Breast epithelium (tissue), 4 donors: Measurements from ENCODE around the gene KRTAP13-2. TPM values are rescaled to one million over a fixed set of nuclear protein-coding genes. Genes with fewer than 3 reads are reported as not detected.
A peak's percentile ranks its signal among the peaks of the same experiment; 100 is the strongest.

Experiments used
- DNase-seq, 2 donors: peaks; one replicate each; pipeline ENCODE4 v3.0.0-alpha.2; 2019; ENCODE audit warnings: low spot score in 2 of 2
- H3K27ac ChIP-seq, 2 donors: fragments of 200-600 bp; sonication (generic) in 1 of 2; one replicate each; pipeline ENCODE4 v1.5.1; 2016 to 2019; ENCODE audit warnings: mild to moderate bottlenecking in 1 of 2
- H3K27me3 ChIP-seq, 2 donors: fragments of 200-600 bp; sonication (generic) in 1 of 2; one replicate each; pipeline versions ENCODE4 v1.5.1 to v1.6.0; 2017 to 2019; ENCODE audit warnings: control low read depth in 1 of 2, mild to moderate bottlenecking in 1 of 2
- H3K36me3 ChIP-seq: fragments of 200-600 bp; one replicate; pipeline ENCODE4 v1.5.1; 2019
- H3K4me1 ChIP-seq, 2 donors: fragments of 200-600 bp; sonication (generic); one replicate each; pipeline ENCODE4 v1.5.1; 2016 to 2019; ENCODE audit warnings: control low read depth in 1 of 2
- H3K4me3 ChIP-seq, 3 donors: fragments of 200-600 bp; sonication (generic); 1 replicate in 2 of 3; 2 replicates in 1 of 3; pipeline ENCODE4 v1.5.1; 2016 to 2019; ENCODE audit warnings: mild to moderate bottlenecking in 3 of 3, moderate library complexity in 2 of 3
- H3K9me3 ChIP-seq, 2 donors: fragments of 200-600 bp; sonication (generic) in 1 of 2; one replicate each; pipeline ENCODE4 v1.5.1; 2016 to 2019; ENCODE audit warnings: control low read depth in 1 of 2
- CTCF ChIP-seq, 3 donors: fragments of 450-650 bp; IDR thresholded peaks; one replicate each; pipeline ENCODE4 v1.5.1; 2016 to 2017; ENCODE audit warnings: antibody characterized with exemption in 3 of 3, mild to moderate bottlenecking in 3 of 3, moderate library complexity in 3 of 3
- POLR2A ChIP-seq: fragments of 450-650 bp; IDR thresholded peaks from one replicate; pipeline ENCODE4 v1.6.1; 2016; ENCODE audit warnings: antibody characterized with exemption, mild to moderate bottlenecking, moderate library complexity
- POLR2AphosphoS5 ChIP-seq, 3 donors: sonication (generic); formaldehyde crosslinking; IDR thresholded peaks; one replicate each; pipeline ENCODE4 v1.6.1; 2017; ENCODE audit warnings: antibody characterized with exemption in 3 of 3
- intact Hi-C: fragments of 100-400 bp; cut with DNase I; formaldehyde crosslinking; loops from one replicate; pipeline ENCODE4 v1.15.1; 2023; ENCODE audit warnings: low total_unique reads
- total RNA-seq, 3 donors: library from RNA; depleted of rRNA; stranded (reverse); fragments of >200 nt; gene quantifications; one replicate each; pipeline ENCODE4 v1.1.0, GENCODE V29; 2016

The KRTAP13-2 gene
- total RNA-seq, 3 donors from 2014 or later = not detected

- H3K4me1 ChIP-seq = no peaks in the 10 kb centered on the region
- H3K27ac ChIP-seq = no peak overlapping the region
- no peak for TF ChIP-seq CTCF (IDR thresholded peaks at IDR 0.05)
- TF ChIP-seq POLR2AphosphoS5 (IDR thresholded peaks at IDR 0.05) = no peak
- TF ChIP-seq POLR2A = no peak
- no peaks in the 10 kb centered on the region for H3K27me3 ChIP-seq
- H3K4me3 ChIP-seq = no peak overlapping the region
- H3K36me3 ChIP-seq = no peaks in the 10 kb centered on the region
- DNase-seq = no peak
- intact Hi-C loops = no loop called here
- H3K9me3 ChIP-seq = no peaks in the 10 kb centered on the region
Observed at GRCh38 chr21:30349572-30349971, 22.5 kb downstream of the KRTAP13-2 start.

GRCh38 chr21:30348506-30348905, 23.6 kb downstream of the KRTAP13-2 start, which contains the start of gene KRTAP23-1:
TSS of gene KRTAP23-1 (minus strand) at chr21:30348606. CDS start at chr21:30348606, 0 bp downstream.
- H3K4me1 ChIP-seq = no peaks in the 10 kb centered on the region
- no peak for TF ChIP-seq CTCF (IDR thresholded peaks at IDR 0.05)
- TF ChIP-seq POLR2AphosphoS5 (IDR thresholded peaks at IDR 0.05) = no peak
- TF ChIP-seq POLR2A = no peak
- DNase-seq = no peak
- intact Hi-C loops = no loop called here
- H3K27me3 ChIP-seq = no peaks in the 10 kb centered on the region
- H3K36me3 ChIP-seq = no peaks in the 10 kb centered on the region
- H3K9me3 ChIP-seq = no peaks in the 10 kb centered on the region
- no peak within 1 kb of the TSS for H3K4me3 ChIP-seq
- H3K27ac ChIP-seq = no peak within 1 kb of the TSS

- H3K4me3 ChIP-seq = no peak overlapping the region
- no peak overlapping the region for H3K27ac ChIP-seq
- no peaks in the 10 kb centered on the region for H3K27me3 ChIP-seq
- TF ChIP-seq POLR2AphosphoS5 (IDR thresholded peaks at IDR 0.05) (no peak), CTCF (IDR thresholded peaks at IDR 0.05) (no peak), POLR2A (no peak)
- intact Hi-C loops = no loop called here
- DNase-seq = no peak
- no peaks in the 10 kb centered on the region for H3K9me3 ChIP-seq
- no peaks in the 10 kb centered on the region for H3K36me3 ChIP-seq
- no peaks in the 10 kb centered on the region for H3K4me1 ChIP-seq
Observed at GRCh38 chr21:30345014-30345413, 27.1 kb downstream of the KRTAP13-2 start.

GRCh38 chr21:30340714-30341573, 31.1 kb downstream of the KRTAP13-2 start:
- H3K4me3 ChIP-seq = no peak overlapping the region
- H3K27me3 ChIP-seq = no peaks in the 10 kb centered on the region
- no peak for DNase-seq
- no peaks in the 10 kb centered on the region for H3K9me3 ChIP-seq
- intact Hi-C loops = no loop called here
- H3K36me3 ChIP-seq = no peaks in the 10 kb centered on the region
- no peaks in the 10 kb centered on the region for H3K4me1 ChIP-seq
- no peak overlapping the region for H3K27ac ChIP-seq
- TF ChIP-seq CTCF (IDR thresholded peaks at IDR 0.05) = peak; percentile 45 to 74 (median 69)
- TF ChIP-seq POLR2AphosphoS5 (IDR thresholded peaks at IDR 0.05) = no peak

- TF ChIP-seq POLR2A (no peak), CTCF (IDR thresholded peaks at IDR 0.05) (no peak), POLR2AphosphoS5 (IDR thresholded peaks at IDR 0.05) (no peak)
- Histone ChIP-seq H3K27me3 (no peaks in the 10 kb centered on the region), H3K9me3 (no peaks in the 10 kb centered on the region), H3K27ac (no peak overlapping the region), H3K36me3 (no peaks in the 10 kb centered on the region), H3K4me1 (no peaks in the 10 kb centered on the region), H3K4me3 (no peak overlapping the region)
- intact Hi-C loops = no loop called here
- DNase-seq = no peak
Observed at GRCh38 chr21:30338717-30339116, 33.4 kb downstream of the KRTAP13-2 start.
